Activated T-cell treated with anti-CD3 and anti-CD28 coated beads, Interleukin-2, amount 50 U/mL, for 24 hours (primary cell): Measurements from ENCODE around the gene RNF113B.

Experiments used
- DNase-seq: peaks from one replicate; pipeline ENCODE4 v3.0.0-alpha.2; 2020
- H3K27ac Mint-ChIP-seq: 2 replicates; pipeline ENCODE4 v1.8.0; 2020; ENCODE audit warnings: mild to moderate bottlenecking, mixed read lengths
- H3K27me3 Mint-ChIP-seq: 2 replicates; pipeline ENCODE4 v1.8.0; 2020; ENCODE audit warnings: mixed read lengths
- H3K36me3 Mint-ChIP-seq: 2 replicates; pipeline ENCODE4 v1.8.0; 2020; ENCODE audit warnings: low read depth, mixed read lengths
- H3K4me1 Mint-ChIP-seq: 2 replicates; pipeline ENCODE4 v1.8.0; 2020; ENCODE audit warnings: low read depth, mixed read lengths
- H3K4me3 Mint-ChIP-seq: 2 replicates; pipeline ENCODE4 v1.8.0; 2020; ENCODE audit warnings: mild to moderate bottlenecking, moderate library complexity, mixed read lengths
- H3K9me3 Mint-ChIP-seq: 2 replicates; pipeline ENCODE4 v1.8.0; 2020; ENCODE audit warnings: mixed read lengths

RNF113B gene

GRCh38 chr13:98144801-98145350 is 32.2 kb downstream of the RNF113B start:
- no peak for DNase-seq
- H3K4me3 Mint-ChIP-seq = no peak overlapping the region
- no peak overlapping the region for H3K27ac Mint-ChIP-seq
- no peaks in the 10 kb centered on the region for H3K36me3 Mint-ChIP-seq
- H3K9me3 Mint-ChIP-seq = no peaks in the 10 kb centered on the region
- peaks cover 9% of the 10 kb centered on the region for H3K4me1 Mint-ChIP-seq
- peaks cover 68% of the 10 kb centered on the region for H3K27me3 Mint-ChIP-seq

GRCh38 chr13:98144027-98144741 is 32.9 kb downstream of the RNF113B start:
- Mint-ChIP-seq H3K9me3 (no peaks in the 10 kb centered on the region), H3K4me1 (peaks cover 9% of the 10 kb centered on the region), H3K27ac (no peak overlapping the region), H3K27me3 (peaks cover 73% of the 10 kb centered on the region), H3K4me3 (peak overlapping the region; percentile 69), H3K36me3 (no peaks in the 10 kb centered on the region)
- no peak for DNase-seq

GRCh38 chr13:98143601-98144026 is 33.5 kb downstream of the RNF113B start:
- Mint-ChIP-seq H3K4me1 (peaks cover 9% of the 10 kb centered on the region), H3K36me3 (no peaks in the 10 kb centered on the region), H3K27ac (no peak overlapping the region), H3K4me3 (peak overlapping the region; percentile 69), H3K27me3 (peaks cover 72% of the 10 kb centered on the region), H3K9me3 (no peaks in the 10 kb centered on the region)
- DNase-seq = no peak

- no peak overlapping the region for H3K27ac Mint-ChIP-seq
- no peak for DNase-seq
- H3K9me3 Mint-ChIP-seq = no peaks in the 10 kb centered on the region
- peaks cover 9% of the 10 kb centered on the region for H3K4me1 Mint-ChIP-seq
- H3K4me3 Mint-ChIP-seq = no peak overlapping the region
- H3K27me3 Mint-ChIP-seq = peaks cover 73% of the 10 kb centered on the region
- no peaks in the 10 kb centered on the region for H3K36me3 Mint-ChIP-seq
These were observed 33.9 kb downstream of the RNF113B start for GRCh38 chr13:98143157-98143553.

- Mint-ChIP-seq H3K4me1 (peaks cover 9% of the 10 kb centered on the region), H3K36me3 (no peaks in the 10 kb centered on the region), H3K27ac (no peak within 1 kb of the TSS), H3K27me3 (peaks cover 76% of the 10 kb centered on the region), H3K4me3 (peak within 1 kb of the TSS; percentile 69), H3K9me3 (no peaks in the 10 kb centered on the region)
- DNase-seq = peak; percentile 55
These were observed 34.5 kb downstream of the RNF113B start, which contains the start of gene FARP1 for GRCh38 chr13:98142380-98143156. Gene FARP1, plus strand, starts transcription at chr13:98143094. Its CDS starts 70,149 bp downstream, at chr13:98213243.

- Mint-ChIP-seq H3K27ac (no peak overlapping the region), H3K36me3 (no peaks in the 10 kb centered on the region), H3K27me3 (peaks cover 73% of the 10 kb centered on the region), H3K4me1 (peaks cover 9% of the 10 kb centered on the region), H3K9me3 (no peaks in the 10 kb centered on the region), H3K4me3 (peak overlapping the region; percentile 48)
- DNase-seq = no peak
These were observed 35.3 kb downstream of the RNF113B start for GRCh38 chr13:98141509-98142379.

GRCh38 chr13:98141091-98141490 is 36.0 kb downstream of the RNF113B start:
- Mint-ChIP-seq H3K4me1 (peaks cover 9% of the 10 kb centered on the region), H3K27ac (no peak overlapping the region), H3K36me3 (no peaks in the 10 kb centered on the region), H3K27me3 (peaks cover 69% of the 10 kb centered on the region), H3K9me3 (no peaks in the 10 kb centered on the region), H3K4me3 (no peak overlapping the region)
- no peak for DNase-seq

GRCh38 chr13:98134901-98135300 is 42.2 kb downstream of the RNF113B start:
- H3K4me3 Mint-ChIP-seq = no peak overlapping the region
- H3K27me3 Mint-ChIP-seq = peaks cover 52% of the 10 kb centered on the region
- H3K9me3 Mint-ChIP-seq = no peaks in the 10 kb centered on the region
- no peaks in the 10 kb centered on the region for H3K36me3 Mint-ChIP-seq
- no peak for DNase-seq
- H3K4me1 Mint-ChIP-seq = no peaks in the 10 kb centered on the region
- H3K27ac Mint-ChIP-seq = no peak overlapping the region

- Mint-ChIP-seq H3K36me3 (no peaks in the 10 kb centered on the region), H3K4me3 (no peak overlapping the region), H3K27ac (no peak overlapping the region), H3K9me3 (peaks cover 1% of the 10 kb centered on the region), H3K27me3 (peaks cover 44% of the 10 kb centered on the region), H3K4me1 (no peaks in the 10 kb centered on the region)
- no peak for DNase-seq
These were observed 43.1 kb downstream of the RNF113B start for GRCh38 chr13:98133946-98134345.

- H3K27me3 Mint-ChIP-seq = peaks cover 38% of the 10 kb centered on the region
- H3K9me3 Mint-ChIP-seq = peaks cover 6% of the 10 kb centered on the region
- no peak for DNase-seq
- no peaks in the 10 kb centered on the region for H3K4me1 Mint-ChIP-seq
- H3K36me3 Mint-ChIP-seq = no peaks in the 10 kb centered on the region
- no peak overlapping the region for H3K4me3 Mint-ChIP-seq
- no peak overlapping the region for H3K27ac Mint-ChIP-seq
These were observed 47.9 kb downstream of the RNF113B start for GRCh38 chr13:98129059-98129746.
